ENCODE results near the gene PLXNA4.
"Not testable (repeated sequence)": the region's sequence is repeated elsewhere in the genome, so short reads cannot be mapped to it uniquely, and the experiment has no call there.

The PLXNA4 gene

GRCh38 chr7:132575982-132576720, at the start of gene PLXNA4:
TSS of gene PLXNA4 (minus strand) at chr7:132576470. CDS start at chr7:132508693, 67,777 bp downstream.
- no peak for DNase-seq (ENCODE audit: low read depth)

DNA sequence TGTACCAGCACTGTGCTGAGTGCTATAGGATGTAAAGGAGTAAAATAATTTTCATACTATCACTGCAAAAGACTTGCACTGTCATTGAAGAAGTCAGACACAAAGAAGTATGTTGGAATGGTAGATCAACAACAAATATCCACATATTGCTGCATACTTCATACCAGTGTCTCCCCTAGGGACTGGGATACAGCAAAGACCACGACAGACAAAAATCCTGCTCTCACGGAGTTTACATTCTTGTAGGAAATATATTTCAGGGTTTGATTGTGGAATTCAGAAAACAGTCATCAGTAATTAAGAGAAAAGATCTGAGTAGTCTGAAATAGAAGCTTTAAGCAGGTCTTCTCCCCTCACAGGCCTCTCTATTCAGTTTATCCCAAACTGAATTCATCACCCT, 49.4 kb upstream of the PLXNA4 start:
- no peak for DNase-seq (ENCODE audit: low read depth)

GRCh38 chr7:132622081-132622480, 45.8 kb upstream of the PLXNA4 start:
- DNase-seq (ENCODE audit: low read depth): no peak

GRCh38 chr7:132619967-132620366, 43.7 kb upstream of the PLXNA4 start:
- DNase-seq (ENCODE audit: low read depth): no peak

- DNase-seq (ENCODE audit: low read depth): no peak
Measured at GRCh38 chr7:132618956-132619305, 42.7 kb upstream of the PLXNA4 start.

DNA sequence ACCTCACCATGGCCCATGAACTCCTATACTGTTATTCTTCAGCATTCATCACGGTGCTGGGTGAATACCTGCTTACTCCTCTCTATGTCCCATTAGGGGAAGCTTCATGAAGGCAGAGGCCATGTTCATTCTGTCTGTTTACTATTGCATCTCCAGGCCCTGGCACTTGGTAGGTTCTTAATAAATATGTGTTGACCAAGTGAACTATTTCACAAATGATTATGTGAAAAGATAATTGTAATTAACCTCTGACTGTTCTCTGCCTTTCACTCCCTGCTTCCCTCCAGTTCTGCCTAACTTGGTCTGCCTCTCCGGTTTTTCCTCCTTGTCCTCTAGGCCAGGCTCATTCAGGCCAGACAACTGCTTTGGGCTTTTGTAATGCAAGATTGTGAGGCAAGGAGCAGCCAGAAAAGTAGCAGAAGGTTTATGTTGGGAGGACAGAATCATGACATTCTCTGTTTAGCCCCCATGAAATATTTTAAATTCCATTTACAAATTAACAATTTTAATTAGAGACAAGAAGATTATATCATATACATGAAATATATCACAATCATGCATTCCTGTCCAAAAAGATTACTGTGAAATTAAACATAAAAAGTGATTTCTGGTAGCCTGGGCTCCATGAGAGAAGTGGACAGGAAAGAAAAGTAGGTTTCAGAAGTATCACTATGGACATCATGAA, 42.1 kb upstream of the PLXNA4 start:
- DNase-seq (ENCODE audit: low read depth): no peak

DNA sequence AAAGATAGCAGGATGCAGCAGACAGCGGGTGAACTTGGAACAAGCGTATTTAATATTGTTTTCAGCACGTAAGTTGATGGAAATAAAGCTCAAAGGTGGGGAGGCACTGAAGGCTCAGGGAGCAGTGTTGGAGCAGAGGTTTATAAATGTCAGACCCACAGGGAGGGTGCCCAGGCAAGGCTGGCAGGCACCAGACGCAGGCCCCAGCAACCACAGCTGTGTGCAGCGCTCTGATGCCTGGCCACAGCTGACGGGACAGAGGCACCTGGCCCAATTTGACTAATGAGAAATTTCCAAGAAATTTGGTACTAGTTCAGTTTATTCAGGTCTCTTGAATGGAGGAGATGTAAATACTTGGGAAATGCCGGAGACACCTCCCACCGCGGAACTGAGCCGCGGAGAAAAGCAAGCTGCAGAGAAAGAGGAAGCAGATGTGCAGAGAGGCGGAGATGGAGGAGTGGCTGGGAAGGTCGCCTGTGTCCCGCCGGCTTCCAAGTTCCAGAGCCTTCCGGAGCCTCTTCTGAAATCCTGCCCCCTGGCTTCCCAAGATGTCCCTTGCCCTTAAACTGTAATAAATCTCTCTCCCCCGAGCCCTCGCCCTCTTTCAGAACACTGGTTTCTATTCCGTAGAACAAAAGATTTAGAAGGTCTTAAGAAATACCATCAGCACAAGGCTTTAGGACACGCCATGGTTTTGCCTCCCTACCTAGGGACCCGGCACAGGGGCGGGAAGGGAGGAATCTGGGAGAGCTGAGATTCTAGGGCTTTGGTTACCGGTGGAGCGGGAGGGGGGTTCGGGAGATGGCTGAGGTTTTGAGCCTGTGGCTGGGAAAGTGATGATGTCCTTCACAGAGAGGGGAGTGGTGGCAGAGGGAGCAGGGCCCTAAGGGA, 38.4 kb upstream of the PLXNA4 start:
- DNase-seq (ENCODE audit: low read depth): no peak

DNA sequence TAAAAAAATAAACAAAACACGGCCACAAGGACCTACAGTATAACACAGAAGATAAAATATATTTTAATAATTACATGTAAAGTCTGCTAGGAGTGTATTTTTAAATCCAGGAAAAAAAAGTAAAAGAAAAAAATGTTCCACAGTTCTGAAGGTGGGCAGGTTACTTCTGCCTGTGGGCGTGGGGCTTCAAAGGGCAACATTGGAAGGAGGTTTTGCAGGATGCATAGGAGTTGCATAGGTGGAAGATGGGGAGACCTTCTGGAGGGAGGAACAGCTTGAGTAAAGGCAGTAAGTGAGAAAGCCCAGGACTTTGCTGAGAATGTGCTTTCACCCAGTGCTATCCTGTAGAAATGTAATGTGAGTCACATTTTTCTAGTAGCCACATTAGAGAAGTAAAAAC, 37.5 kb upstream of the PLXNA4 start:
- DNase-seq (ENCODE audit: low read depth): no peak

DNA sequence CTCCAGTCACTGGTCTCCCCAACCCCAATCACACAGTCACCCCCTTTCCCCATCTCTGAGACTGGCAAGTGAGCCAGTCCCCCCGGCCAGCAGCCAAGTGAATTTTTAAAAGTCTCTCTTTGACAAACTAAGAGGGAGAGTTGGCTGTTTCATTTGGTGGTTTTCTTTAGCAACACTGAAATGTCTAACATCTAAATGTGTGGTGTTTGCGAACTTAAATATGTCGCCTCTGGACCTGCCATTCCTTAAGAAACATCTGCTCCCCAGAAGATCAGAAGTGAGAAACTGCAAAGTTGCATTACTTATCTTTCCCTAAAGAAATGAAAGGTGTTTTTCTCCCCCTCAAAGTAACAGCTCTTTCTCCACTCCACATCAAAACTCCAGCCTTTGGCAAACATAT, 34.7 kb upstream of the PLXNA4 start:
- no peak for DNase-seq (ENCODE audit: low read depth)

GRCh38 chr7:132609906-132610520, 33.7 kb upstream of the PLXNA4 start:
- no peak for DNase-seq (ENCODE audit: low read depth)

GRCh38 chr7:132609222-132609621, 33.0 kb upstream of the PLXNA4 start:
- no peak for DNase-seq (ENCODE audit: low read depth)

DNA sequence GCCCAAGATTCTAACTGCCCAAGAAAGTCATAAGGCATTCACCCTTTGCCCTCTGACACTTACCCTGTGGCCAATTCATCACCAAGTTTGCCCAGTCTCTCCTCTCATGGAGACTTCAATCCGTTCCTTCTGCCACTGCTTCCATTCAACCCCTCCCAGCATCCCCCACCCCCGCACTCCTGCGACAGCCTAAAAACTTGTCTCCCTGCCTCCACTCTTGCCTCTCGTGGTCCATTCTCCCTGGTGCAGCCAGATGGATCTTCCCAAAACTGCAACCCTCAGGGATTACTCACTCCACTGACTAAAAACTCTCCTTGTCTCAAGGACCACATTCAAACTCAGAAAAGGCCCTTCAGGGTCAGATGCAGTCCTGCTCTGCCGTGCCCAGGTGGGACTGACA, 32.3 kb upstream of the PLXNA4 start:
- DNase-seq (ENCODE audit: low read depth): no peak

DNA sequence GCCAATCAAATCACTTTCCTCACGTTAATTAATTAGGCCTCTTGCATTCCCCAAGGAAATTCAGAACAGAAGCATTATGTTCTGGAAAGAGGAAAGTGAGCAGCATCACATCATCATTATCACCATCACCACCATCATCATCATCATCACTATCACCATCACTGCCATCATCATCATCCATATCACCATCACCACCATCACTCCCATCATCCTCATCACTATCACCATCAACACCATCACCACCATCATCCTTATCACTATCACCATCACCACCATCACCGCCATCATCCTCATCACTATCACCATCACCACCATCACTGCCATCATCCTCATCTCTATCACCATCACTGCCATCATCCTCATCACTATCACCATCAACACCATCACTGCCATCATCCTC, 31.4 kb upstream of the PLXNA4 start:
- no peak for DNase-seq (ENCODE audit: low read depth)

DNA sequence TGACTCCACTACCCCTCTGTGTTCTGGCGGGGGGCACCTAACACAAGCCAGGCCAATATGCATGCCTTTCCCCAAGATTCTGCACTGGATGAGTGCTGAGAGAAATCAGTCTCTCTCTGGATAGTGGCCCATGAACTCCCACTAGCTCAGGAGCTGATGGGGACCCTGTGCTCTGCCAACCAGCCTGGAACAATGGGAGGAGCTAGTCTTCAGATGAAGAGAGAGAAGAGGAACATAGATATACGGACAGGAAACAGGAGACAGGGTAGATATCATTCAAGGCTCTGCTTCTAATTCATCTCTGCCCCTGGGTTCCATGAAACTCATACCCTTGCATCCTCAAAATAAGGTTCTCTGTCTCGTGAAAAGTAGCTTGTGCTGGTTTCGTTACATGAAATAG, 27.9 kb upstream of the PLXNA4 start:
- no peak for DNase-seq (ENCODE audit: low read depth)

GRCh38 chr7:132603220-132603833, 27.1 kb upstream of the PLXNA4 start:
- no peak for DNase-seq (ENCODE audit: low read depth)

DNA sequence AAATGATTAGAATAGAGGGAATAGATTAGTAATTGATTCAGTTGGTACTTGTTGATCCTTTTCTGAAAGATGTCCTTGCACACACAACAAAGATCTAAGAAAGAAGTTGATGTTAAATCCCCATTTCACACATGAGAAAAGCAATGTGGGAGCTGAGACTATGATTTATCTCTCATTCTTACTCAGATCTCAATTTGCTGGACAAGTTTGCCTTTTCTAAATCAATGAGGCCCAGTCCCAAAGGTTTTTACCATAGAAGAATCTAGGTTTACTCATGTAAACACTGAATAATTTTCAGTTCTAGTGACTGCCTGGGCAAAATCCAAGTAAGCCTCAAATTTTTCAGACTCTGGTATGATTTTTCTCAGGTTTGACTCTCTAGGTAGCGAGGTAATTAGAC, 25.5 kb upstream of the PLXNA4 start:
- no peak for DNase-seq (ENCODE audit: low read depth)

DNA sequence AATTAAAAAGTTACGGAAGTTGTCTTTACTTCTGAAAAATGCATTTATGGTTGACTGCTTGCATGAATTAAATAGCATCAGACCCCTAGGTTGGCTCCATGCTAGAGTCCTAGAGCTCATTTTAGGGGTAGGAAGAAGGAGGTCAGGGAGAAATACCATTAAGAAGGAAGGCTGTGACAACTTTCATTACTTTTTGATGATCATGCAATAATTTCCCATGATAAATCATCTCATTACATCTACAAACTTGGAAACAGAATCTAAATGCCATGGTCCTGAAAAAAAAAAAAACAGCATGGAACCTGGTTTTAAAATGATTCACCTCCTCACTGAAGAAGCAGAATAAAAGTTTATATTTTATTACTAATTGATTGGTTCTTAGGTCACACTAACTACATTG, 20.3 kb upstream of the PLXNA4 start:
- no peak for DNase-seq (ENCODE audit: low read depth)

DNA sequence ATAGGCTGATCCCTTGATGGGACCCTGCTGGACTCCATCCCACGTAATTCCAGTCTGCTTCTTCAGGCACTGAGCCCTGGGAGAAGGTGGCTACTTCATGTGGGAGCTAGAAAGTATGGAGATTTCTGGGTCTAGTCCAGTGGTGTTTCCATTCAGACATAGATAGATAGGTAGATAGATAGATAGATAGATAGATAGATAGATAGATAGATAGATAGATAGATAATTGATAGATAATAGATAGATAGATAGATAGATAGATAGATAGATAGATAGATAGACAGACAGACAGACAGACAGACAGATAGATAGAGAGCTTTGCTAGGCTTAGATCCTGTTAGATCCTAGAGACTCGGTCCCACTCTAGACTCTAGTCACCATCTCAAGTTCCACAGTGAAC, 18.5 kb upstream of the PLXNA4 start:
- not testable (repeated sequence) for DNase-seq (ENCODE audit: low read depth)

GRCh38 chr7:132592936-132593335, 16.7 kb upstream of the PLXNA4 start:
- no peak for DNase-seq (ENCODE audit: low read depth)

DNA sequence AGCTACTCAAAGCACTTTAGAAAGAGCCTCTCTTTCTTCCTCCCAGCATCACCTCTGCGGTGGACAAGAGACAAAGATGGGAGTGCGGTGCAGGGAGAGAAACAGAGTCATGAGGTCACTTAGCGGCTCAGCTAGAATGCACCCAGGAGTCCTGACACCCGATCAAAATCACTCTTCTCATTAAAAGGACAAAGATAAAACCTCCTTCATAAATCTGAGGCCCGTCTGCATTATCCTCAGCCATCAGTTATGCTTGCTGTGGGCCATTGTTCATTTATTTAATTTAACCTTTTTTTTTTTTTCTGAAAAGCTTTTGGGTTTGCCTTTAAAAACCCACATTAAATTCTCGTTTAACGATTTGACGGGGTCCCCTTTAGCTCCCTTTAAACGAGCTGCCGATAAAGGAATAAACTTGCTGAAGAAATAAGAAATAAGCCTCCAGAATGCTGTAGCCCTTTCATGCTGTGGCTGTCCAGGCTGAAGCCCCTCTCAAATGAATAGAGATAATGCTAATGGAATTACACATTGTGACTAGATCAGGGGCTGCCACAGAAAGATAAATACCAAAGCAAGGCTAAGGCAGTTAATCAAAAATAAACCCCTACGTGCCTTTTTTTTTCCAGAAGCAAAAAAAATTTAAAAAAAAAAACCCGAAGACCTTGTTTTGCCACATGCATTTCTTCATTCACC, 16.1 kb upstream of the PLXNA4 start:
- DNase-seq (ENCODE audit: low read depth): no peak

GRCh38 chr7:132590162-132590561, 13.9 kb upstream of the PLXNA4 start:
- DNase-seq (ENCODE audit: low read depth): no peak
